ENCODE measurements around the gene R3HDM2.
"Not testable (repeated sequence)": the region's sequence is repeated elsewhere in the genome, so short reads cannot be mapped to it uniquely, and the experiment has no call there.

Gene R3HDM2

GRCh38 chr12:57377103-57377840 lies 53.6 kb downstream of the R3HDM2 start:
- DNase-seq (ENCODE audit: low read depth), result no peak

- DNase-seq (ENCODE audit: low read depth), result peak; percentile 76
These were observed 58.6 kb downstream of the R3HDM2 start for GRCh38 chr12:57372233-57372632.

GRCh38 chr12:57370696-57371095 lies 60.1 kb downstream of the R3HDM2 start:
- DNase-seq (ENCODE audit: low read depth), result peak; percentile 75

- DNase-seq (ENCODE audit: low read depth), result no peak
These were observed 60.8 kb downstream of the R3HDM2 start for GRCh38 chr12:57370072-57370471.

GRCh38 chr12:57369202-57369601 lies 61.6 kb downstream of the R3HDM2 start:
- no peak for DNase-seq (ENCODE audit: low read depth)

GRCh38 chr12:57368349-57369095 lies 62.3 kb downstream of the R3HDM2 start:
- peak; percentile 3 for DNase-seq (ENCODE audit: low read depth)

GRCh38 chr12:57367121-57367520 lies 63.7 kb downstream of the R3HDM2 start:
- DNase-seq (ENCODE audit: low read depth), result peak; percentile 1

GRCh38 chr12:57366315-57366714 lies 64.5 kb downstream of the R3HDM2 start:
- no peak for DNase-seq (ENCODE audit: low read depth)

GRCh38 chr12:57364156-57364555 lies 66.7 kb downstream of the R3HDM2 start:
- DNase-seq (ENCODE audit: low read depth), result not testable (repeated sequence)

- DNase-seq (ENCODE audit: low read depth), result no peak
These were observed 70.4 kb downstream of the R3HDM2 start for GRCh38 chr12:57360468-57360867.

GRCh38 chr12:57358646-57359045 lies 72.2 kb downstream of the R3HDM2 start:
- no peak for DNase-seq (ENCODE audit: low read depth)

- DNase-seq (ENCODE audit: low read depth), result no peak
These were observed 75.1 kb downstream of the R3HDM2 start for GRCh38 chr12:57355734-57356133.

- DNase-seq (ENCODE audit: low read depth), result no peak
These were observed 78.7 kb downstream of the R3HDM2 start for GRCh38 chr12:57352166-57352565.

GRCh38 chr12:57347284-57347683 lies 83.6 kb downstream of the R3HDM2 start:
- no peak for DNase-seq (ENCODE audit: low read depth)

- DNase-seq (ENCODE audit: low read depth), result no peak
These were observed 87.0 kb downstream of the R3HDM2 start for GRCh38 chr12:57343703-57344378.

- peak; percentile 1 for DNase-seq (ENCODE audit: low read depth)
These were observed 88.6 kb downstream of the R3HDM2 start for GRCh38 chr12:57342207-57342691.

- no peak for DNase-seq (ENCODE audit: low read depth)
These were observed 89.4 kb downstream of the R3HDM2 start for GRCh38 chr12:57341275-57341990.

GRCh38 chr12:57340104-57340503 lies 90.7 kb downstream of the R3HDM2 start:
- DNase-seq (ENCODE audit: low read depth), result peak; percentile 76

GRCh38 chr12:57336299-57336698 lies 94.5 kb downstream of the R3HDM2 start:
- DNase-seq (ENCODE audit: low read depth), result not testable (repeated sequence)

- no peak for DNase-seq (ENCODE audit: low read depth)
These were observed 96.6 kb downstream of the R3HDM2 start for GRCh38 chr12:57334219-57334618.

GRCh38 chr12:57332646-57333312 lies 98.1 kb downstream of the R3HDM2 start:
- DNase-seq (ENCODE audit: low read depth), result no peak

Measured in EH (cell line).